Pancreas (tissue), 10 donors: ENCODE data around the gene SCN1A. TPM values are rescaled to one million over a fixed set of nuclear protein-coding genes. Genes with fewer than 3 reads are reported as not detected.
A peak's percentile ranks its signal among the peaks of the same experiment; 100 is the strongest.

Experiments
- ATAC-seq, 4 donors: fragments of 200-7000 bp; cut with Tn5 transposase; one replicate each; pipeline versions ENCODE4 v1.8.0 to v1.9.1; 2020; ENCODE audit warnings: mild to moderate bottlenecking in 4 of 4, moderate library complexity in 4 of 4
- DNase-seq, 6 donors: peaks; one replicate each; pipeline ENCODE4 v3.0.0-alpha.2; 2020
- FAIRE-seq: peaks from 2 replicates; lab custom pipeline; 2012; peaks lifted over from hg19 to GRCh38; lab: Jason Lieb, UNC
- H3K27ac ChIP-seq, 4 donors: fragments of 200-600 bp; sonication (generic); 1 replicate in 3 of 4; 2 replicates in 1 of 4; pipeline versions ENCODE4 v1.5.0 to v1.8.0; 2020
- H3K27me3 ChIP-seq, 4 donors: fragments of 200-600 bp; one replicate each; pipeline ENCODE4 v1.8.0; 2021
- H3K36me3 ChIP-seq, 3 donors: fragments of 200-600 bp; sonication (generic) in 1 of 3; one replicate each; pipeline versions ENCODE4 v1.5.0 to v1.8.0; 2020 to 2021
- H3K4me1 ChIP-seq, 3 donors: fragments of 200-600 bp; one replicate each; pipeline ENCODE4 v1.8.0; 2021
- H3K4me3 ChIP-seq, 4 donors: fragments of 200-600 bp; sonication (generic) in 2 of 4; one replicate each; pipeline versions ENCODE4 v1.5.0 to v1.8.0; 2020 to 2021
- H3K9me3 ChIP-seq, 4 donors: fragments of 200-600 bp; one replicate each; pipeline ENCODE4 v1.8.0; 2021
- WGBS, 2 donors: extraction: QIAGEN DNeasy Blood & Tissue Kit; methylation state at CpG; one replicate each; pipeline ENCODE4 v1.1.7; 2013; 5-methylcytosine and 5-hydroxymethylcytosine counted together
- intact Hi-C, 3 donors: fragments of 100-400 bp; cut with DNase I; formaldehyde crosslinking; loops; one replicate each; pipeline versions ENCODE4 v1.11.1 to v1.14.2; 2022
- polyA plus RNA-seq, 2 donors: library from polyadenylated mRNA; stranded (reverse); fragments of 200-250 nt; gene quantifications; one replicate each; pipeline ENCODE4 v1.2.3, GENCODE V29; 2013
- total RNA-seq, 6 donors: library from RNA; stranded (reverse); fragmentation: NEBNext Ultra II Directional in 4 of 6; extraction: Animal tissue kit (Norgen Biotek cat#: 25700) in 4 of 6; gene quantifications; one replicate each; pipeline versions ENCODE4 v1.2.1 to v1.2.4, GENCODE V29; 2021 to 2023
- TF ChIP-seq, protein P1 (sequence below), 4 donors: fragments of 200-600 bp; sonication (generic) in 3 of 4; IDR thresholded peaks; one replicate each; pipeline versions ENCODE4 v1.5.0 to v1.8.0; 2021; ENCODE audit warnings: antibody characterized with exemption in 4 of 4
- donor health status: healthy with polysubstance abuse.
- donor health status: DM: no; HTN: no; CAD: no; lungs with moderate emphysema.
- donor health status: DM: no; HTN: no; CAD: no.
- donor health status: control.
- donor health status: control.
- donor health status: Bipolar disorder and iron deficiency.
- donor health status: DM: yes; HTN: yes; CAD: no.
- donor health status: DM: no; HTN: no; CAD: no.
- donor health status: DM: no; HTN: no; CAD: no.
- donor health status: DM: yes; HTN: yes; CAD: no.

SCN1A gene
- total and polyA plus RNA-seq, 8 donors, result 0.03 to 0.43 (median 0.05) TPM; not detected in 2

DNA sequence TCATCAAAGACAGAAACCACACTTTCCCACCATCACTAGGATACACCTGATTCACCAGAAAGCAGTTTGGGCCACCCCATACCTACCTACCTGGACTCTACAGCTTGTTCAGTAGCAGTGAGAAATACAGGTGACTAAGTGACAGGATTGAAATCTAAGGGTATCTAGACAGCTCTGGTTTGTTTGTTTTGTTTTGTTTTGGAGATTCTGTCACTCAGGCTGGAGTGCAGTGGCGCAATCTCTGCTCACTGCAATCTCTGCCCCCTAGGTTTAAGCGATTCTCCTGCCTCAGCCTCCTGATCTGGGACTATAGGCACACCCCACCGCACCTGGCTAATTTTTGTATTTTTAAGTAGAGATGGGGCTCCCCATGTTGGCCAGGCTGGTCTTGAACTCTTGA, 177.4 kb downstream of the SCN1A start:
- ATAC-seq (no peak), FAIRE-seq (no peak), DNase-seq (no peak)
- Histone ChIP-seq H3K27ac (no peak overlapping the region), H3K27me3 (no peaks in the 10 kb centered on the region), H3K9me3 (no peaks in the 10 kb centered on the region), H3K4me1 (peaks cover 0 to 26% (median 12%) of the 10 kb centered on the region in 3 donors), H3K36me3 (peaks cover 0 to 3% (median 0%) of the 10 kb centered on the region in 3 donors), H3K4me3 (no peak overlapping the region)
- WGBS, 2 donors, result 89% methylated on average over 3 of the region's 3 CpGs
- intact Hi-C loops, result loop anchor here in 2 of 3 donors (10.0 kb wide), 1 partner anchor 174 kb away; the partner anchor contains the start of gene SCN1A (in 2 of the 2)
- TF ChIP-seq, protein P1, sequence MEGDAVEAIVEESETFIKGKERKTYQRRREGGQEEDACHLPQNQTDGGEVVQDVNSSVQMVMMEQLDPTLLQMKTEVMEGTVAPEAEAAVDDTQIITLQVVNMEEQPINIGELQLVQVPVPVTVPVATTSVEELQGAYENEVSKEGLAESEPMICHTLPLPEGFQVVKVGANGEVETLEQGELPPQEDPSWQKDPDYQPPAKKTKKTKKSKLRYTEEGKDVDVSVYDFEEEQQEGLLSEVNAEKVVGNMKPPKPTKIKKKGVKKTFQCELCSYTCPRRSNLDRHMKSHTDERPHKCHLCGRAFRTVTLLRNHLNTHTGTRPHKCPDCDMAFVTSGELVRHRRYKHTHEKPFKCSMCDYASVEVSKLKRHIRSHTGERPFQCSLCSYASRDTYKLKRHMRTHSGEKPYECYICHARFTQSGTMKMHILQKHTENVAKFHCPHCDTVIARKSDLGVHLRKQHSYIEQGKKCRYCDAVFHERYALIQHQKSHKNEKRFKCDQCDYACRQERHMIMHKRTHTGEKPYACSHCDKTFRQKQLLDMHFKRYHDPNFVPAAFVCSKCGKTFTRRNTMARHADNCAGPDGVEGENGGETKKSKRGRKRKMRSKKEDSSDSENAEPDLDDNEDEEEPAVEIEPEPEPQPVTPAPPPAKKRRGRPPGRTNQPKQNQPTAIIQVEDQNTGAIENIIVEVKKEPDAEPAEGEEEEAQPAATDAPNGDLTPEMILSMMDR (IDR thresholded peaks at IDR 0.05), result no peak

DNA sequence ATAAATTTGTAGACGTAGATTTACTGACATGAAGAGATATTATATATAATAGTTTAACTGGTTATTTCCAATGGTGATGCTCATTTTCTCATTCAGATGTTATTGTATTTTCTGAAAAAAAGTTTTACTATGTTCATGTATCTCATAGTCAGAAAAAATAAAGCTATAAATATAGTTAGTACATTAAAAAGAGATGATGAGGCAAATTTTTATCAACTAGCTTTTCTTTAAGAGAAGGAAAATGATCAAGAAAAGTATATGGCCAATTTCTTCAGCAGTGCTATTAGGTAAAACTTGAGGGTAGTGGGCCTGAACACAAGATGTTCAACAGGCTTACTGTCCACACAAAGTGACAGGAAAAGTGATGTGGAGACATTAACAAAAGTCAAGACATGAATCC, 186.0 kb downstream of the SCN1A start:
- DNase-seq (no peak), FAIRE-seq (peak; percentile 51), ATAC-seq (no peak)
- TF ChIP-seq, protein P1 (IDR thresholded peaks at IDR 0.05), result no peak
- H3K4me3 ChIP-seq, result no peak overlapping the region
- no peak overlapping the region for H3K27ac ChIP-seq
- 91 to 93% methylated on average over 1 of the region's 1 CpG for WGBS, 2 donors
- no peaks in the 10 kb centered on the region for H3K9me3 ChIP-seq
- peaks cover 0 to 36% (median 21%) of the 10 kb centered on the region in 3 donors for H3K36me3 ChIP-seq
- intact Hi-C loops, result no loop called here
- no peaks in the 10 kb centered on the region for H3K4me1 ChIP-seq
- H3K27me3 ChIP-seq, result no peaks in the 10 kb centered on the region

DNA sequence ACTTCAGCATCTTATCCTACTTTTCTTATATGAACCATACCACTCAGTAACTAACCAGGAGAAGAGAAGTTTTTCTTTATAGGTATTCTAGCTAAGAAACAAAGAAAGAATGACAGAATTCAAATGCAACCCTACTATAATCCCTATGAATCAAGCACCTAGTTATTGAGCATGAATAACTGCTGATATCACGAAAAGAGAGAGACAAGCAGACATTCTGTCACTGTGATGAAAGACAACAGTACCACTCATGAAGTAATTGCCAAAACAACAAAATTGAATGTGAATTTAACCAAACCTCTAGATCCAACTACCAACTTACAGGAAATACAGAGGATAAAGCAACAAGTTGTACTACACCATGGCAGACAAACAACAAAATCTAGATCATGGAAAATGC, 189.6 kb downstream of the SCN1A start:
- no peaks in the 10 kb centered on the region for H3K27me3 ChIP-seq
- no peak overlapping the region for H3K4me3 ChIP-seq
- DNase-seq, result no peak
- H3K4me1 ChIP-seq, result no peaks in the 10 kb centered on the region
- H3K36me3 ChIP-seq, result peaks cover 0 to 27% (median 21%) of the 10 kb centered on the region in 3 donors
- no peaks in the 10 kb centered on the region for H3K9me3 ChIP-seq
- no peak for FAIRE-seq
- TF ChIP-seq, protein P1 (IDR thresholded peaks at IDR 0.05), result no peak
- intact Hi-C loops, result no loop called here
- no peak overlapping the region for H3K27ac ChIP-seq
- no peak for ATAC-seq
- 78 to 83% methylated on average over 1 of the region's 1 CpG for WGBS, 2 donors

Other genes with a start within 250 kb of the SCN1A start
- 10 to 100 TPM in 2 of 6 donors, 1 to 10 TPM in 4; 5.4 to 14.7 (median 9.2) TPM for gene TTC21B, start 174.2 kb downstream of the SCN1A start, total RNA-seq
- gene TTC21B, start 174.2 kb downstream of the SCN1A start, polyA plus RNA-seq, result 10 to 100 TPM in 1 of 2 donors, 1 to 10 TPM in 1; 5.6 to 12.8 TPM
- 10 to 100 TPM in 1 of 6 donors, 1 to 10 TPM in 5; 2.8 to 20.5 (median 3.6) TPM for gene SCN9A, start 247.9 kb upstream of the SCN1A start, total RNA-seq
- 1 to 10 TPM; 1.6 to 3.3 TPM for gene SCN9A, start 247.9 kb upstream of the SCN1A start, polyA plus RNA-seq